Measurements from ENCODE around the gene P2RY8. TPM values are rescaled to one million over a fixed set of nuclear protein-coding genes. Genes with fewer than 3 reads are reported as not detected.

P2RY8 gene
- total RNA-seq, 1 experiment from 2014 or later, result not detected

- DNase-seq (ENCODE audit: extremely low read depth, low read depth), result no peak
Measured at GRCh38 chrX:1421433-1422134, 115.4 kb downstream of the P2RY8 start.

GRCh38 chrX:1420371-1420770, 116.6 kb downstream of the P2RY8 start:
- DNase-seq (ENCODE audit: extremely low read depth, low read depth), result no peak

DNA sequence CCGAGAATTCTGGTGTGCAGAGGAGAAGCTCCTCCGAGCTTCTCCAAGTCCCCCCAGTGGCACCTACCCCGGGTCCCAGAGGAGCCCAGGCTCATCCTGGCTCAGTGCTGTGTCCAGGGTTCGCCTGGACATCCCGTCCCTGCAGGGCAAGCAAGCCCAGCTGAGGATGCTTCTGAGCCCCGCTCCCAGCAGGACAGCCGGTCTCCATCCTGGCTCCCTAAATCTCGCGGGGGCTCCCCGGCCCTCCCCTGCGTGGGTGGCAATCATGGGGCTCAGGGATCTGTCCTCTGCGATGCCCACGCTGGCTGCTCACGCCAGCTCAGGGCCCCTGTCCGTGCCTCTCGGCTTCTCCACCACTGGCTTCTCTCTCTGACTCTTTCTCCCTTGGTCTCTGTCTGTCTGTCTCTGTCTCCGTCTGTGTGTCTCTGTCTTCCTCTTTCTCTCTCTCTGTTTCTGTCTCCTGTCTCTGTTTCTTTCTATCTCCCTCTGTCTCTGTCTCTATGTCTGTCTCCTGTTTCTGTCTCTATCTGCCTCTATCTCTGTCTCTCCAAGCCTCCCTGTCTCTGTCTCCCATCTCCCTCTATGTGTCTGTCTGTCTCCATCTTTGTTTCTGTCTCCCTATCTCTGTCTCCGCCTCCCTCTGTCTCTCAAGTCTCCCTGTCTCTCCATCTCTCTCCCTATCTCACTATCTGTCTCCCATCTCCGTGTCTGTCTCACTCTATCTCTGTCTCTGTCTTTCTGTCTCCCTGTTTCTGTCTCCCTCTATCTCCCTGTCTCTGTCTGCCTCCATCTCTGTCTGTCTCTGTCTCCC, 117.2 kb downstream of the P2RY8 start:
- DNase-seq (ENCODE audit: extremely low read depth, low read depth), result no peak

- no peak for DNase-seq (ENCODE audit: extremely low read depth, low read depth)
Measured at GRCh38 chrX:1418901-1419544, 118.0 kb downstream of the P2RY8 start.

- no peak for DNase-seq (ENCODE audit: extremely low read depth, low read depth)
Measured at GRCh38 chrX:1417921-1418771, 118.8 kb downstream of the P2RY8 start.

GRCh38 chrX:1416965-1417760, 119.8 kb downstream of the P2RY8 start:
- no peak for DNase-seq (ENCODE audit: extremely low read depth, low read depth)

DNA sequence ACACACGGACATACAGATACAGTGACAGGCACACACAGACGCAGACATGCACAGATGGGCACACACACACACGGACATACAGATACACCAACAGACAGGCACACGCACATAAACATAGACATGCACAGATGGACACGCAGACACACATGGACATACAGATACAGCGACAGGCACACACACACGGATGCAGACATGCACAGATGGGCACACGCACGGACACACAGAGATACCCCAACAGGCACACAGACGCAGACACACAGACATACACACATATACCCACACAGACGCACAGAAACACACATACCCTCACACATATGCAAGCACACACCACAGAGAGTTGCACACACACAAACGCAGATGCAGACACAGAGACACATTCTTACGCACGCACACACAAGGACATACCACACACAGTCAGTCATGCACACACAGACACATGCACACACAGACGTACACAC, 120.6 kb downstream of the P2RY8 start:
- DNase-seq (ENCODE audit: extremely low read depth, low read depth), result no peak

Other genes starting within 250 kb of the P2RY8 start
- 0.27 and 0.40 TPM in 2 replicates for gene IL3RA, start 200.4 kb downstream of the P2RY8 start, total RNA-seq (2014; rRNA removed; shearing (Covaris generic))
- gene SLC25A6, start 145.1 kb downstream of the P2RY8 start, total RNA-seq (2014; rRNA removed; shearing (Covaris generic)), result 553 and 588 TPM in 2 replicates
- gene ASMTL, start 84.3 kb downstream of the P2RY8 start, total RNA-seq (2014; rRNA removed; shearing (Covaris generic)), result 14.7 and 16.7 TPM in 2 replicates
- 36.0 and 37.9 TPM in 2 replicates for gene AKAP17A, start 54.4 kb upstream of the P2RY8 start, total RNA-seq (2014; rRNA removed; shearing (Covaris generic))
- gene ASMT, start 77.9 kb upstream of the P2RY8 start, total RNA-seq (2014; rRNA removed; shearing (Covaris generic)), result not detected in 2 replicates